Tibial artery (tissue), 4 donors: Measurements from ENCODE around the gene WWP2.
"Not testable (repeated sequence)": the region's sequence is repeated elsewhere in the genome, so short reads cannot be mapped to it uniquely, and the experiment has no call there.

Experiments
- DNase-seq, 2 donors: peaks; one replicate each; pipeline ENCODE4 v3.0.0-alpha.2; 2019
- H3K27ac ChIP-seq, 2 donors: fragments of 200-600 bp; sonication (generic) in 1 of 2; 1 replicate in 1 of 2; 2 replicates in 1 of 2; pipeline ENCODE4 v1.5.1; 2018 to 2019; ENCODE audit warnings: mild to moderate bottlenecking in 1 of 2
- H3K27me3 ChIP-seq, 2 donors: fragments of 200-600 bp; sonication (generic) in 1 of 2; one replicate each; pipeline versions ENCODE4 v1.5.1 to v1.6.0; 2016 to 2019
- H3K36me3 ChIP-seq, 3 donors: fragments of 200-600 bp; sonication (generic) in 2 of 3; one replicate each; pipeline ENCODE4 v1.5.1; 2016 to 2019; ENCODE audit warnings: mild to moderate bottlenecking in 2 of 3
- H3K4me1 ChIP-seq, 4 donors: fragments of 200-600 bp; sonication (generic) in 2 of 4; 1 replicate in 3 of 4; 2 replicates in 1 of 4; pipeline ENCODE4 v1.5.1; 2016 to 2019
- H3K4me3 ChIP-seq, 2 donors: fragments of 200-600 bp; sonication (generic) in 1 of 2; 1 replicate in 1 of 2; 2 replicates in 1 of 2; pipeline ENCODE4 v1.5.1; 2018 to 2019; ENCODE audit warnings: mild to moderate bottlenecking in 2 of 2
- H3K9me3 ChIP-seq, 3 donors: fragments of 200-600 bp; sonication (generic) in 1 of 3; one replicate each; pipeline ENCODE4 v1.5.1; 2016 to 2019
- intact Hi-C: fragments of 100-400 bp; cut with DNase I; formaldehyde crosslinking; loops from one replicate; pipeline ENCODE4 v1.15.0; 2023; ENCODE audit warnings: low total_unique reads

The WWP2 gene

GRCh38 chr16:69951017-69951671, 189.0 kb downstream of the WWP2 start, which contains the start of gene CLEC18A:
Gene CLEC18A, plus strand, starts transcription at chr16:69951334. Its CDS starts 33 bp downstream, at chr16:69951367.
- H3K36me3 ChIP-seq, H3K4me3 ChIP-seq, DNase-seq, H3K27ac ChIP-seq, H3K9me3 ChIP-seq, H3K4me1 ChIP-seq, intact Hi-C loops, H3K27me3 ChIP-seq: not testable (repeated sequence)

GRCh38 chr16:69951672-69952031, 189.5 kb downstream of the WWP2 start:
- H3K27ac ChIP-seq, H3K4me1 ChIP-seq, H3K36me3 ChIP-seq, H3K9me3 ChIP-seq, DNase-seq, H3K4me3 ChIP-seq, H3K27me3 ChIP-seq, intact Hi-C loops: not testable (repeated sequence)

GRCh38 chr16:69952116-69952515, 190.0 kb downstream of the WWP2 start:
- DNase-seq, intact Hi-C loops, H3K27me3 ChIP-seq, H3K27ac ChIP-seq, H3K9me3 ChIP-seq, H3K4me1 ChIP-seq, H3K4me3 ChIP-seq, H3K36me3 ChIP-seq: not testable (repeated sequence)

GRCh38 chr16:69952572-69953355, 190.6 kb downstream of the WWP2 start:
- H3K4me1 ChIP-seq, H3K27me3 ChIP-seq, DNase-seq, H3K9me3 ChIP-seq, H3K36me3 ChIP-seq, H3K4me3 ChIP-seq, intact Hi-C loops, H3K27ac ChIP-seq: not testable (repeated sequence)

GRCh38 chr16:69954241-69954640, 192.1 kb downstream of the WWP2 start:
- H3K36me3 ChIP-seq, DNase-seq, intact Hi-C loops, H3K27ac ChIP-seq, H3K27me3 ChIP-seq, H3K4me1 ChIP-seq, H3K4me3 ChIP-seq, H3K9me3 ChIP-seq: not testable (repeated sequence)

GRCh38 chr16:69963312-69963711, 201.2 kb downstream of the WWP2 start:
- H3K4me1 ChIP-seq, H3K27ac ChIP-seq, DNase-seq, H3K27me3 ChIP-seq, H3K9me3 ChIP-seq, H3K36me3 ChIP-seq, intact Hi-C loops, H3K4me3 ChIP-seq: not testable (repeated sequence)

- Histone ChIP-seq H3K4me3 (peak overlapping the region; percentile 56 to 60), H3K27ac (peak overlapping the region; percentile 59 to 73)
- H3K4me1 ChIP-seq, H3K27me3 ChIP-seq, H3K9me3 ChIP-seq, H3K36me3 ChIP-seq, intact Hi-C loops: not testable (repeated sequence)
- peak in 1 of 2 donors; percentile 77 for DNase-seq
Observed at GRCh38 chr16:69964960-69965660, 203.0 kb downstream of the WWP2 start.

GRCh38 chr16:69965661-69966054, 203.5 kb downstream of the WWP2 start:
- Histone ChIP-seq H3K27ac (peak overlapping the region; percentile 59 to 73), H3K4me3 (peak overlapping the region; percentile 56 to 60)
- H3K36me3 ChIP-seq, H3K9me3 ChIP-seq, intact Hi-C loops, H3K27me3 ChIP-seq, DNase-seq, H3K4me1 ChIP-seq: not testable (repeated sequence)

GRCh38 chr16:69967688-69968087, 205.6 kb downstream of the WWP2 start:
- H3K4me1 ChIP-seq, DNase-seq, H3K36me3 ChIP-seq, H3K27me3 ChIP-seq, intact Hi-C loops, H3K27ac ChIP-seq, H3K9me3 ChIP-seq, H3K4me3 ChIP-seq: not testable (repeated sequence)

GRCh38 chr16:69968125-69968524, 206.0 kb downstream of the WWP2 start:
- H3K27me3 ChIP-seq, DNase-seq, intact Hi-C loops, H3K4me3 ChIP-seq, H3K36me3 ChIP-seq, H3K9me3 ChIP-seq, H3K27ac ChIP-seq, H3K4me1 ChIP-seq: not testable (repeated sequence)

- H3K27ac ChIP-seq, H3K27me3 ChIP-seq, H3K4me1 ChIP-seq, H3K9me3 ChIP-seq, H3K4me3 ChIP-seq, intact Hi-C loops, H3K36me3 ChIP-seq, DNase-seq: not testable (repeated sequence)
Observed at GRCh38 chr16:69969657-69970056, 207.5 kb downstream of the WWP2 start.

GRCh38 chr16:69972120-69972519, 210.0 kb downstream of the WWP2 start:
- intact Hi-C loops, H3K27me3 ChIP-seq, H3K9me3 ChIP-seq, H3K27ac ChIP-seq, DNase-seq, H3K4me3 ChIP-seq, H3K36me3 ChIP-seq, H3K4me1 ChIP-seq: not testable (repeated sequence)

- intact Hi-C loops, H3K4me1 ChIP-seq, H3K27me3 ChIP-seq, DNase-seq, H3K4me3 ChIP-seq, H3K9me3 ChIP-seq, H3K36me3 ChIP-seq, H3K27ac ChIP-seq: not testable (repeated sequence)
Observed at GRCh38 chr16:69972935-69973334, 210.8 kb downstream of the WWP2 start.

- H3K27ac ChIP-seq, intact Hi-C loops: not testable (repeated sequence)
Observed at GRCh38 chr16:69985196-69985595, 223.1 kb downstream of the WWP2 start.

More at GRCh38 chr16:69985196-69985595, 223.1 kb downstream of the WWP2 start:
- not testable (repeated sequence) for H3K4me3 ChIP-seq, H3K4me1 ChIP-seq, H3K27me3 ChIP-seq, DNase-seq, H3K9me3 ChIP-seq
- peaks cover 0 to 20% (median 10%) of the 10 kb centered on the region in 3 donors for H3K36me3 ChIP-seq
